ENCODE data around the gene EMILIN3. TPM values are rescaled to one million over a fixed set of nuclear protein-coding genes. Genes with fewer than 3 reads are reported as not detected.

The EMILIN3 gene
- total and polyA plus RNA-seq, 2 experiments from 2014 or later: 0.45 to 2.3 TPM

GRCh38 chr20:41353530-41353929, 13.1 kb downstream of the EMILIN3 start:
- TF ChIP-seq CTCF (IDR thresholded peaks at IDR 0.05; ENCODE audit: low read depth, low read length): no peak
- Histone ChIP-seq H3K4me1 (ENCODE audit: low read depth) (no peaks in the 10 kb centered on the region), H3K27me3 (no peaks in the 10 kb centered on the region), H3K36me3 (peaks cover 1% of the 10 kb centered on the region), H3K4me3 (no peak overlapping the region), H3K9me3 (ENCODE audit: low read depth) (no peaks in the 10 kb centered on the region), H3K27ac (no peak overlapping the region)
- no peak for DNase-seq (ENCODE audit: low read depth in 1 of 2, low spot score in 1 of 2)

DNA sequence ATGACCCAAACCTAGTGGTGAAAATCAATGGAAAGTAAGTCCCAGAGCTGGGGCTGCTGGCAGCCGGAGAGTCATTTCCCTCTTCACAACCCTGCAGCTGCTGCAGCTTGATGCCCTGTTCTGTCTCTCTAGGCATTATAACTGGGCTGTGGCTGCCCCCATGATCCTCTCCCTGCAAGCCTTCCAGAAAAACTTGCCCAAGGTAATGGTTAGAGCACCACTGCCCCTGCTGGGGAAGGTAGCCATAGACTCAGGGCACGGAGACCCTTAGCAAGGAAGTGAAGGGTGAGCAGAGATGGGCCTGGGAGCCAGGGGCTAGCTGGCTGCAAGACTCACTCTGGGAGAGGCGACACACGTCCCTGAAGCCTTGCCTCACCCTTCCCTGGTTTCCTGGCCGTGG, 14.0 kb downstream of the EMILIN3 start:
- H3K4me1 ChIP-seq (ENCODE audit: low read depth): no peaks in the 10 kb centered on the region
- H3K9me3 ChIP-seq (ENCODE audit: low read depth): no peaks in the 10 kb centered on the region
- TF ChIP-seq CTCF (IDR thresholded peaks at IDR 0.05; ENCODE audit: low read depth, low read length): no peak
- no peak overlapping the region for H3K27ac ChIP-seq
- no peaks in the 10 kb centered on the region for H3K27me3 ChIP-seq
- no peak for DNase-seq (ENCODE audit: low read depth in 1 of 2, low spot score in 1 of 2)
- no peak overlapping the region for H3K4me3 ChIP-seq
- H3K36me3 ChIP-seq: peaks cover 3% of the 10 kb centered on the region

- no peak for DNase-seq (ENCODE audit: low read depth in 1 of 2, low spot score in 1 of 2)
- Histone ChIP-seq H3K36me3 (peaks cover 3% of the 10 kb centered on the region), H3K27me3 (no peaks in the 10 kb centered on the region), H3K4me3 (no peak overlapping the region), H3K27ac (no peak overlapping the region), H3K9me3 (ENCODE audit: low read depth) (no peaks in the 10 kb centered on the region), H3K4me1 (ENCODE audit: low read depth) (no peaks in the 10 kb centered on the region)
- TF ChIP-seq CTCF (IDR thresholded peaks at IDR 0.05; ENCODE audit: low read depth, low read length): peak; percentile 9
Observed at GRCh38 chr20:41352106-41352505, 14.5 kb downstream of the EMILIN3 start.

- TF ChIP-seq CTCF (IDR thresholded peaks at IDR 0.05; ENCODE audit: low read depth, low read length): no peak
- Histone ChIP-seq H3K4me3 (no peak overlapping the region), H3K9me3 (ENCODE audit: low read depth) (no peaks in the 10 kb centered on the region), H3K27me3 (no peaks in the 10 kb centered on the region), H3K4me1 (ENCODE audit: low read depth) (no peaks in the 10 kb centered on the region), H3K27ac (no peak overlapping the region), H3K36me3 (peaks cover 3% of the 10 kb centered on the region)
- DNase-seq (ENCODE audit: low read depth in 1 of 2, low spot score in 1 of 2): no peak
Observed at GRCh38 chr20:41350408-41350962, 16.1 kb downstream of the EMILIN3 start.

DNA sequence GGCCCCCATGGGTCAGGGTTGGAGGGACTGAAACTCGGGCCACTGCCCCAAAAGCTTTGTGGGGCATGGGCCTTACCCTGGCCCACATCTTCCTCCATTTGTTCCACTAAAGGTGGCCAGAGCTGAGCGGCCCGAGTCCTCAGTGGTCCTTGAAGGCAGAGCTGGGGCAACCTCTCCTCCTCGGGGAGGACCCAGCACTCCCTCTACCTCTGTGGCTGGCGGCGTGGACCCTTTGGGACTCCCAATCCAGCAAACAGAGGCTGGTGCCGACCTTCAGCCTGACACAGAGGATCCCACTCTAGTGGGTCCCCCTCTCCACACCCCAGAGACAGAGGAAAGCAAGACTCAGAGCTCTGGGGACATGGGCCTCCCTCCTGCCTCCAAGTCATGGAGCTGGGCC, 16.7 kb downstream of the EMILIN3 start:
- Histone ChIP-seq H3K4me3 (no peak overlapping the region), H3K4me1 (ENCODE audit: low read depth) (no peaks in the 10 kb centered on the region), H3K27me3 (no peaks in the 10 kb centered on the region), H3K27ac (no peak overlapping the region), H3K9me3 (ENCODE audit: low read depth) (no peaks in the 10 kb centered on the region), H3K36me3 (peaks cover 3% of the 10 kb centered on the region)
- DNase-seq (ENCODE audit: low read depth in 1 of 2, low spot score in 1 of 2): no peak
- TF ChIP-seq CTCF (IDR thresholded peaks at IDR 0.05; ENCODE audit: low read depth, low read length): no peak

- Histone ChIP-seq H3K4me1 (ENCODE audit: low read depth) (no peaks in the 10 kb centered on the region), H3K27me3 (no peaks in the 10 kb centered on the region), H3K4me3 (no peak overlapping the region), H3K9me3 (ENCODE audit: low read depth) (no peaks in the 10 kb centered on the region), H3K27ac (no peak overlapping the region), H3K36me3 (peaks cover 3% of the 10 kb centered on the region)
- DNase-seq (ENCODE audit: low read depth in 1 of 2, low spot score in 1 of 2): no peak
- TF ChIP-seq CTCF (IDR thresholded peaks at IDR 0.05; ENCODE audit: low read depth, low read length): no peak
Observed at GRCh38 chr20:41349266-41349665, 17.4 kb downstream of the EMILIN3 start.

All from cardiac muscle cell (in vitro differentiated cells and primary cell).